K562 (cell line): ENCODE results near the gene PBRM1. TPM values are rescaled to one million over a fixed set of nuclear protein-coding genes. Genes with fewer than 3 reads are reported as not detected.

Experiments used
- HLTF ChIP-seq: fragments of 450-650 bp; IDR thresholded peaks from 2 replicates; pipeline ENCODE4 v1.6.1; 2016
- KAT8 ChIP-seq: fragments of 450-650 bp; IDR thresholded peaks from 2 replicates; pipeline ENCODE4 v1.6.1; 2016; ENCODE audit warnings: low read depth, mild to moderate bottlenecking
- KLF1 ChIP-seq: fragments of 450-650 bp; IDR thresholded peaks from 2 replicates; pipeline ENCODE4 v1.6.1; 2016; ENCODE audit warnings: missing genetic modification characterization, missing compliant biosample characterization
- PHF8 ChIP-seq: fragments of 200-600 bp; sonication (generic); IDR thresholded peaks from 2 replicates; pipeline ENCODE4 v1.6.1; 2012; ENCODE audit warnings: mixed run types, mild to moderate bottlenecking, inconsistent platforms, low read length, moderate library complexity, borderline replicate concordance
- PKNOX1 ChIP-seq: fragments of 450-650 bp; IDR thresholded peaks from 2 replicates; pipeline ENCODE4 v1.6.1; 2016
- RBFOX2 ChIP-seq: fragments of 200-400 bp; formaldehyde crosslinking; IDR thresholded peaks from 2 replicates; pipeline ENCODE4 v1.6.1; 2017; ENCODE audit warnings: low read depth, mild to moderate bottlenecking, low read length, moderate library complexity
- SPI1 ChIP-seq: IDR thresholded peaks from 2 replicates; pipeline ENCODE4 v1.6.1; 2011; ENCODE audit warnings: low read depth, low read length, control low read depth, borderline replicate concordance
- TRIM24 ChIP-seq, 2 experiments: fragments of 450-650 bp; IDR thresholded peaks; 2 replicates each; pipeline ENCODE4 v1.6.1; 2016
- ZKSCAN3 ChIP-seq: fragments of 250-450 bp; sonication (Bioruptor Pico); IDR thresholded peaks from 2 replicates; pipeline ENCODE4 v1.4.0; 2020
- ZNF584 ChIP-seq: fragments of 200-800 bp; sonication (Bioruptor generic); IDR thresholded peaks from 2 replicates; pipeline ENCODE4 v1.6.1; 2016; ENCODE audit warnings: low read depth, mild to moderate bottlenecking, missing genetic modification characterization, missing compliant biosample characterization
- ZNF668 ChIP-seq: fragments of 250-450 bp; sonication (Bioruptor Pico); IDR thresholded peaks from 2 replicates; pipeline ENCODE4 v1.8.0; 2022; ENCODE audit warnings: mild to moderate bottlenecking, inconsistent platforms
- ZNF76 ChIP-seq: fragments of 250-450 bp; sonication (Bioruptor Pico); IDR thresholded peaks from 2 replicates; pipeline ENCODE4 v1.4.0; 2020; ENCODE audit warnings: mild to moderate bottlenecking, moderate library complexity, borderline replicate concordance
- polyA plus RNA-seq, 8 experiments: library from polyadenylated mRNA; depleted of rRNA in 4 of 8; stranded (reverse) in 5 of 8; unstranded in 3 of 8; fragments of >200 nt; fragmentation: Nextera tagmentation in 2 of 8; fragmentation: Illumina TruSeq in 1 of 8; extraction: Ambion mirVana in 2 of 8; extraction: Trizol in 1 of 8; gene quantifications; 2 replicates each; pipeline versions ENCODE4 v1.2.1 to v1.2.3, GENCODE V29; 2011 to 2014; ENCODE audit warnings: inconsistent platforms in 1 of 8, missing spikeins in 1 of 8
- total RNA-seq, 7 experiments: library from RNA; depleted of rRNA in 6 of 7; stranded (reverse); fragments of >200 nt in 6 of 7; fragmentation: Illumina TruSeq in 2 of 7; extraction: Trizol in 2 of 7; gene quantifications; 2 replicates each; pipeline versions ENCODE4 v1.2.1 to v1.2.3, GENCODE V29; 2011 to 2021; ENCODE audit warnings: low replicate concordance in 1 of 7
- TF ChIP-seq, protein P1 (sequence below): fragments of 250-450 bp; sonication (Bioruptor Pico); IDR thresholded peaks from 2 replicates; pipeline ENCODE4 v1.9.0; 2021; ENCODE audit warnings: mild to moderate bottlenecking
- TF ChIP-seq, protein P2 (sequence below): fragments of 450-650 bp; IDR thresholded peaks from 2 replicates; pipeline ENCODE4 v1.6.1; 2016; ENCODE audit warnings: borderline replicate concordance
- TF ChIP-seq, protein P3 (sequence below): sonication (generic); formaldehyde crosslinking; IDR thresholded peaks from 2 replicates; pipeline ENCODE4 v1.8.0; 2022; ENCODE audit warnings: mild to moderate bottlenecking, missing genetic modification reagents, borderline replicate concordance
- TF ChIP-seq, protein P4 (sequence below): fragments of 200-800 bp; sonication (Bioruptor generic); IDR thresholded peaks from 2 replicates; pipeline ENCODE4 v1.6.1; 2017; ENCODE audit warnings: missing genetic modification characterization, missing compliant biosample characterization
- TF ChIP-seq, protein P5 (sequence below): sonication (generic); formaldehyde crosslinking; IDR thresholded peaks from 2 replicates; pipeline ENCODE4 v1.8.1; 2023; ENCODE audit warnings: mild to moderate bottlenecking, missing genetic modification reagents

PBRM1 gene
- total and polyA plus RNA-seq, 9 of the 15 experiments (the other 6 are each of a cell fraction or from before 2014, with no cell fraction given), result 3.9 to 31.8 (median 19.0) TPM

GRCh38 chr3:52705688-52706686, 20.3 kb upstream of the PBRM1 start, which contains the start of the genes GLT8D1 and SPCS1 (continued):
- TF ChIP-seq ZNF76 (CRISPR knock-in tag) (no peak), ZKSCAN3 (CRISPR knock-in tag) (no peak), PHF8 (peak; percentile 91), HLTF (no peak), PKNOX1 (peak; percentile 42; the same call in 1 of the 2 replicates), TRIM24 (IDR thresholded peaks at IDR 0.05) (peak in 1 of 2 experiments; percentile 40; a peak in 1 of 4 replicates), SPI1 (0 out of 2 replicates have a peak, but pooled peaks have one; percentile 38), KAT8 (no peak), RBFOX2 (peak; percentile 90), ZNF584 (CRISPR knock-in tag) (no peak), KLF1 (no peak), ZNF668 (no peak)
- TF ChIP-seq, protein P1, sequence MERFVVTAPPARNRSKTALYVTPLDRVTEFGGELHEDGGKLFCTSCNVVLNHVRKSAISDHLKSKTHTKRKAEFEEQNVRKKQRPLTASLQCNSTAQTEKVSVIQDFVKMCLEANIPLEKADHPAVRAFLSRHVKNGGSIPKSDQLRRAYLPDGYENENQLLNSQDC (CRISPR knock-in tag), result no peak
- TF ChIP-seq, protein P2, sequence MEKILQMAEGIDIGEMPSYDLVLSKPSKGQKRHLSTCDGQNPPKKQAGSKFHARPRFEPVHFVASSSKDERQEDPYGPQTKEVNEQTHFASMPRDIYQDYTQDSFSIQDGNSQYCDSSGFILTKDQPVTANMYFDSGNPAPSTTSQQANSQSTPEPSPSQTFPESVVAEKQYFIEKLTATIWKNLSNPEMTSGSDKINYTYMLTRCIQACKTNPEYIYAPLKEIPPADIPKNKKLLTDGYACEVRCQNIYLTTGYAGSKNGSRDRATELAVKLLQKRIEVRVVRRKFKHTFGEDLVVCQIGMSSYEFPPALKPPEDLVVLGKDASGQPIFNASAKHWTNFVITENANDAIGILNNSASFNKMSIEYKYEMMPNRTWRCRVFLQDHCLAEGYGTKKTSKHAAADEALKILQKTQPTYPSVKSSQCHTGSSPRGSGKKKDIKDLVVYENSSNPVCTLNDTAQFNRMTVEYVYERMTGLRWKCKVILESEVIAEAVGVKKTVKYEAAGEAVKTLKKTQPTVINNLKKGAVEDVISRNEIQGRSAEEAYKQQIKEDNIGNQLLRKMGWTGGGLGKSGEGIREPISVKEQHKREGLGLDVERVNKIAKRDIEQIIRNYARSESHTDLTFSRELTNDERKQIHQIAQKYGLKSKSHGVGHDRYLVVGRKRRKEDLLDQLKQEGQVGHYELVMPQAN, result peak; percentile 98
- TF ChIP-seq, protein P3, sequence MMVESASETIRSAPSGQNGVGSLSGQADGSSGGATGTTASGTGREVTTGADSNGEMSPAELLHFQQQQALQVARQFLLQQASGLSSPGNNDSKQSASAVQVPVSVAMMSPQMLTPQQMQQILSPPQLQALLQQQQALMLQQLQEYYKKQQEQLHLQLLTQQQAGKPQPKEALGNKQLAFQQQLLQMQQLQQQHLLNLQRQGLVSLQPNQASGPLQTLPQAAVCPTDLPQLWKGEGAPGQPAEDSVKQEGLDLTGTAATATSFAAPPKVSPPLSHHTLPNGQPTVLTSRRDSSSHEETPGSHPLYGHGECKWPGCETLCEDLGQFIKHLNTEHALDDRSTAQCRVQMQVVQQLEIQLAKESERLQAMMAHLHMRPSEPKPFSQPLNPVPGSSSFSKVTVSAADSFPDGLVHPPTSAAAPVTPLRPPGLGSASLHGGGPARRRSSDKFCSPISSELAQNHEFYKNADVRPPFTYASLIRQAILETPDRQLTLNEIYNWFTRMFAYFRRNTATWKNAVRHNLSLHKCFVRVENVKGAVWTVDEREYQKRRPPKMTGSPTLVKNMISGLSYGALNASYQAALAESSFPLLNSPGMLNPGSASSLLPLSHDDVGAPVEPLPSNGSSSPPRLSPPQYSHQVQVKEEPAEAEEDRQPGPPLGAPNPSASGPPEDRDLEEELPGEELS (CRISPR knock-in tag), result 0 out of 2 replicates have a peak, but pooled peaks have one; percentile 23
- TF ChIP-seq, protein P4, sequence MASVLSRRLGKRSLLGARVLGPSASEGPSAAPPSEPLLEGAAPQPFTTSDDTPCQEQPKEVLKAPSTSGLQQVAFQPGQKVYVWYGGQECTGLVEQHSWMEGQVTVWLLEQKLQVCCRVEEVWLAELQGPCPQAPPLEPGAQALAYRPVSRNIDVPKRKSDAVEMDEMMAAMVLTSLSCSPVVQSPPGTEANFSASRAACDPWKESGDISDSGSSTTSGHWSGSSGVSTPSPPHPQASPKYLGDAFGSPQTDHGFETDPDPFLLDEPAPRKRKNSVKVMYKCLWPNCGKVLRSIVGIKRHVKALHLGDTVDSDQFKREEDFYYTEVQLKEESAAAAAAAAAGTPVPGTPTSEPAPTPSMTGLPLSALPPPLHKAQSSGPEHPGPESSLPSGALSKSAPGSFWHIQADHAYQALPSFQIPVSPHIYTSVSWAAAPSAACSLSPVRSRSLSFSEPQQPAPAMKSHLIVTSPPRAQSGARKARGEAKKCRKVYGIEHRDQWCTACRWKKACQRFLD, result peak; percentile 91
- TF ChIP-seq, protein P5, sequence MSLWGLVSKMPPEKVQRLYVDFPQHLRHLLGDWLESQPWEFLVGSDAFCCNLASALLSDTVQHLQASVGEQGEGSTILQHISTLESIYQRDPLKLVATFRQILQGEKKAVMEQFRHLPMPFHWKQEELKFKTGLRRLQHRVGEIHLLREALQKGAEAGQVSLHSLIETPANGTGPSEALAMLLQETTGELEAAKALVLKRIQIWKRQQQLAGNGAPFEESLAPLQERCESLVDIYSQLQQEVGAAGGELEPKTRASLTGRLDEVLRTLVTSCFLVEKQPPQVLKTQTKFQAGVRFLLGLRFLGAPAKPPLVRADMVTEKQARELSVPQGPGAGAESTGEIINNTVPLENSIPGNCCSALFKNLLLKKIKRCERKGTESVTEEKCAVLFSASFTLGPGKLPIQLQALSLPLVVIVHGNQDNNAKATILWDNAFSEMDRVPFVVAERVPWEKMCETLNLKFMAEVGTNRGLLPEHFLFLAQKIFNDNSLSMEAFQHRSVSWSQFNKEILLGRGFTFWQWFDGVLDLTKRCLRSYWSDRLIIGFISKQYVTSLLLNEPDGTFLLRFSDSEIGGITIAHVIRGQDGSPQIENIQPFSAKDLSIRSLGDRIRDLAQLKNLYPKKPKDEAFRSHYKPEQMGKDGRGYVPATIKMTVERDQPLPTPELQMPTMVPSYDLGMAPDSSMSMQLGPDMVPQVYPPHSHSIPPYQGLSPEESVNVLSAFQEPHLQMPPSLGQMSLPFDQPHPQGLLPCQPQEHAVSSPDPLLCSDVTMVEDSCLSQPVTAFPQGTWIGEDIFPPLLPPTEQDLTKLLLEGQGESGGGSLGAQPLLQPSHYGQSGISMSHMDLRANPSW (CRISPR knock-in tag), result no peak
